ENCODE data around the gene GUCA1A.

DNA sequence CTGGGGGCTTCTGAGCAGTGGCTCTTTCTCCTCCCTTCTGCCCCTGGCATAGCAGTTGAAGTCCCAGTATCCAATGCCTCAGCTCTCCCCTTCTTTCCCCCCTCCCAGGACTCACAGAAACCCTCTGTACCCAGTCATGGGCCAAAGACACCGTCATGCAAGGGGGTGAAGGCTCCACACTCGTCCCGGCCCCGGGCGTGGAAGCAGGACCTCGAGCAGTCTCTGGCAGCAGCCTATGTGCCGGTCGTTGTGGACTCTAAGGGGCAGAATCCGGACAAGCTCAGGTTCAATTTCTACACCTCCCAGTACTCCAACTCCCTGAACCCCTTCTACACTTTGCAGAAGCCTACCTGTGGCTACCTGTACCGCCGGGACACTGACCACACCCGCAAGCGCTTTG lies 10.4 kb upstream of the GUCA1A start:
- TF ChIP-seq, protein P1, sequence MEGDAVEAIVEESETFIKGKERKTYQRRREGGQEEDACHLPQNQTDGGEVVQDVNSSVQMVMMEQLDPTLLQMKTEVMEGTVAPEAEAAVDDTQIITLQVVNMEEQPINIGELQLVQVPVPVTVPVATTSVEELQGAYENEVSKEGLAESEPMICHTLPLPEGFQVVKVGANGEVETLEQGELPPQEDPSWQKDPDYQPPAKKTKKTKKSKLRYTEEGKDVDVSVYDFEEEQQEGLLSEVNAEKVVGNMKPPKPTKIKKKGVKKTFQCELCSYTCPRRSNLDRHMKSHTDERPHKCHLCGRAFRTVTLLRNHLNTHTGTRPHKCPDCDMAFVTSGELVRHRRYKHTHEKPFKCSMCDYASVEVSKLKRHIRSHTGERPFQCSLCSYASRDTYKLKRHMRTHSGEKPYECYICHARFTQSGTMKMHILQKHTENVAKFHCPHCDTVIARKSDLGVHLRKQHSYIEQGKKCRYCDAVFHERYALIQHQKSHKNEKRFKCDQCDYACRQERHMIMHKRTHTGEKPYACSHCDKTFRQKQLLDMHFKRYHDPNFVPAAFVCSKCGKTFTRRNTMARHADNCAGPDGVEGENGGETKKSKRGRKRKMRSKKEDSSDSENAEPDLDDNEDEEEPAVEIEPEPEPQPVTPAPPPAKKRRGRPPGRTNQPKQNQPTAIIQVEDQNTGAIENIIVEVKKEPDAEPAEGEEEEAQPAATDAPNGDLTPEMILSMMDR (IDR thresholded peaks at IDR 0.05), result no peak
- no peak for TF ChIP-seq EP300 (IDR thresholded peaks at IDR 0.05; ENCODE audit: low read depth)
- TF ChIP-seq POLR2A (IDR thresholded peaks at IDR 0.05), result no peak

All from transverse colon (tissue), 3 donors.